Stimulated activated effector memory CD8-positive, alpha-beta T cell treated with anti-CD3 and anti-CD28 coated beads, Interleukin-12 subunit alpha, Interleukin-12 subunit beta, amount 100 ng/mL, for 72 hours (primary cell): ENCODE results near the gene ASCC3.
A peak's percentile ranks its signal among the peaks of the same experiment; 100 is the strongest.

Experiments
- ATAC-seq: fragments of 150-1000 bp; cut with Tn5 transposase; 2 replicates; pipeline ENCODE4 v1.10.0; 2021
- DNase-seq, 2 donors: peaks; one replicate each; pipeline ENCODE4 v3.0.0; 2021 to 2022; ENCODE audit warnings: low spot score in 2 of 2
- H3K27ac Mint-ChIP-seq: one replicate; pipeline ENCODE4 v1.8.0; 2022; ENCODE audit warnings: mild to moderate bottlenecking, mixed read lengths
- H3K36me3 Mint-ChIP-seq: one replicate; pipeline ENCODE4 v1.8.0; 2022; ENCODE audit warnings: mild to moderate bottlenecking, mixed read lengths
- H3K4me1 Mint-ChIP-seq: one replicate; pipeline ENCODE4 v1.8.0; 2022; ENCODE audit warnings: mixed read lengths
- H3K4me3 Mint-ChIP-seq: one replicate; pipeline ENCODE4 v1.8.0; 2022; ENCODE audit warnings: mild to moderate bottlenecking, mixed read lengths
- H3K9me3 Mint-ChIP-seq: one replicate; pipeline ENCODE4 v1.8.0; 2022; ENCODE audit warnings: mixed read lengths

Gene ASCC3

GRCh38 chr6:100880853-100881706, at the start of gene ASCC3:
Gene ASCC3, minus strand, starts transcription at chr6:100881329. Its CDS starts 13,332 bp downstream, at chr6:100867997.
- peaks cover 32% of the 10 kb centered on the region for H3K4me1 Mint-ChIP-seq
- peak; percentile 84 to 93 for DNase-seq
- peak within 1 kb of the TSS; percentile 100 for H3K27ac Mint-ChIP-seq
- peaks cover 10% of the 10 kb centered on the region for H3K36me3 Mint-ChIP-seq
- H3K9me3 Mint-ChIP-seq: no peaks in the 10 kb centered on the region
- peak within 1 kb of the TSS; percentile 100 for H3K4me3 Mint-ChIP-seq
- ATAC-seq: peak; percentile 97

- Mint-ChIP-seq H3K27ac (no peak overlapping the region), H3K4me1 (no peaks in the 10 kb centered on the region), H3K4me3 (no peak overlapping the region), H3K36me3 (no peaks in the 10 kb centered on the region), H3K9me3 (no peaks in the 10 kb centered on the region)
- ATAC-seq (no peak), DNase-seq (no peak)
Measured at GRCh38 chr6:100925749-100926148, 44.6 kb upstream of the ASCC3 start.

- ATAC-seq: no peak
- Mint-ChIP-seq H3K36me3 (no peaks in the 10 kb centered on the region), H3K4me1 (no peaks in the 10 kb centered on the region), H3K27ac (no peak overlapping the region), H3K4me3 (no peak overlapping the region), H3K9me3 (no peaks in the 10 kb centered on the region)
- DNase-seq: no peak
Measured at GRCh38 chr6:100924534-100925227, 43.6 kb upstream of the ASCC3 start.

- no peak for ATAC-seq
- Mint-ChIP-seq H3K9me3 (no peaks in the 10 kb centered on the region), H3K27ac (no peak overlapping the region), H3K4me1 (no peaks in the 10 kb centered on the region), H3K36me3 (no peaks in the 10 kb centered on the region), H3K4me3 (no peak overlapping the region)
- no peak for DNase-seq
Measured at GRCh38 chr6:100923481-100924165, 42.5 kb upstream of the ASCC3 start.

GRCh38 chr6:100920028-100920605, 39.0 kb upstream of the ASCC3 start:
- H3K4me1 Mint-ChIP-seq: no peaks in the 10 kb centered on the region
- H3K9me3 Mint-ChIP-seq: no peaks in the 10 kb centered on the region
- no peak overlapping the region for H3K4me3 Mint-ChIP-seq
- DNase-seq (no peak), ATAC-seq (no peak)
- H3K36me3 Mint-ChIP-seq: no peaks in the 10 kb centered on the region
- H3K27ac Mint-ChIP-seq: no peak overlapping the region

GRCh38 chr6:100918152-100918551, 37.0 kb upstream of the ASCC3 start:
- DNase-seq (no peak), ATAC-seq (peak; percentile 43)
- H3K9me3 Mint-ChIP-seq: no peaks in the 10 kb centered on the region
- no peak overlapping the region for H3K4me3 Mint-ChIP-seq
- no peaks in the 10 kb centered on the region for H3K4me1 Mint-ChIP-seq
- H3K27ac Mint-ChIP-seq: no peak overlapping the region
- H3K36me3 Mint-ChIP-seq: no peaks in the 10 kb centered on the region

GRCh38 chr6:100915876-100916275, 34.7 kb upstream of the ASCC3 start:
- no peaks in the 10 kb centered on the region for H3K36me3 Mint-ChIP-seq
- ATAC-seq: no peak
- H3K9me3 Mint-ChIP-seq: no peaks in the 10 kb centered on the region

GRCh38 chr6:100913400-100914276, 32.5 kb upstream of the ASCC3 start:
- Mint-ChIP-seq H3K4me1 (no peaks in the 10 kb centered on the region), H3K27ac (no peak overlapping the region), H3K9me3 (no peaks in the 10 kb centered on the region), H3K4me3 (no peak overlapping the region), H3K36me3 (no peaks in the 10 kb centered on the region)
- DNase-seq (no peak), ATAC-seq (no peak)

More at GRCh38 chr6:100915876-100916275, 34.7 kb upstream of the ASCC3 start:
- Mint-ChIP-seq H3K4me3 (no peak overlapping the region), H3K27ac (no peak overlapping the region), H3K4me1 (no peaks in the 10 kb centered on the region)
- DNase-seq: no peak

GRCh38 chr6:100906325-100906724, 25.2 kb upstream of the ASCC3 start:
- Mint-ChIP-seq H3K36me3 (no peaks in the 10 kb centered on the region), H3K27ac (no peak overlapping the region), H3K9me3 (peaks cover 3% of the 10 kb centered on the region), H3K4me3 (no peak overlapping the region), H3K4me1 (no peaks in the 10 kb centered on the region)
- DNase-seq (no peak), ATAC-seq (no peak)

GRCh38 chr6:100905067-100905466, 23.9 kb upstream of the ASCC3 start:
- no peak overlapping the region for H3K4me3 Mint-ChIP-seq
- H3K9me3 Mint-ChIP-seq: peaks cover 3% of the 10 kb centered on the region
- ATAC-seq (no peak), DNase-seq (no peak)
- no peaks in the 10 kb centered on the region for H3K36me3 Mint-ChIP-seq
- no peaks in the 10 kb centered on the region for H3K4me1 Mint-ChIP-seq
- no peak overlapping the region for H3K27ac Mint-ChIP-seq

GRCh38 chr6:100904316-100904715, 23.2 kb upstream of the ASCC3 start:
- no peak overlapping the region for H3K27ac Mint-ChIP-seq
- no peak overlapping the region for H3K4me3 Mint-ChIP-seq
- H3K9me3 Mint-ChIP-seq: peaks cover 3% of the 10 kb centered on the region
- H3K4me1 Mint-ChIP-seq: no peaks in the 10 kb centered on the region
- DNase-seq: no peak
- no peak for ATAC-seq
- no peaks in the 10 kb centered on the region for H3K36me3 Mint-ChIP-seq

GRCh38 chr6:100901582-100901981, 20.5 kb upstream of the ASCC3 start:
- H3K4me1 Mint-ChIP-seq: no peaks in the 10 kb centered on the region
- peaks cover 3% of the 10 kb centered on the region for H3K9me3 Mint-ChIP-seq
- ATAC-seq: no peak
- H3K4me3 Mint-ChIP-seq: no peak overlapping the region
- no peak for DNase-seq
- H3K27ac Mint-ChIP-seq: no peak overlapping the region
- no peaks in the 10 kb centered on the region for H3K36me3 Mint-ChIP-seq

- ATAC-seq (no peak), DNase-seq (no peak)
- Mint-ChIP-seq H3K9me3 (peaks cover 3% of the 10 kb centered on the region), H3K36me3 (no peaks in the 10 kb centered on the region), H3K4me3 (no peak overlapping the region), H3K4me1 (no peaks in the 10 kb centered on the region), H3K27ac (no peak overlapping the region)
Measured at GRCh38 chr6:100899202-100899601, 18.1 kb upstream of the ASCC3 start.

- no peak for DNase-seq
- Mint-ChIP-seq H3K36me3 (no peaks in the 10 kb centered on the region), H3K4me3 (no peak overlapping the region), H3K4me1 (no peaks in the 10 kb centered on the region), H3K9me3 (peaks cover 3% of the 10 kb centered on the region), H3K27ac (no peak overlapping the region)
- ATAC-seq: no peak
Measured at GRCh38 chr6:100897671-100898070, 16.5 kb upstream of the ASCC3 start.
